HG02763 (cell line): ENCODE measurements around the gene UBE2G2.

Source experiments
- ATAC-seq: cut with Tn5 transposase; IDR thresholded peaks from one replicate; pipeline ENCODE4 v1.9.1; 2021; ENCODE audit warnings: mild to moderate bottlenecking, moderate library complexity; ENCODE audit not compliant: unreplicated experiment

Gene UBE2G2

GRCh38 chr21:44816761-44817505, 15.3 kb upstream of the UBE2G2 start:
- no peak for ATAC-seq

GRCh38 chr21:44815852-44816628, 14.4 kb upstream of the UBE2G2 start:
- ATAC-seq, result no peak

- ATAC-seq, result no peak
These were observed 13.6 kb upstream of the UBE2G2 start for GRCh38 chr21:44815225-44815624.

- ATAC-seq, result no peak
These were observed 12.9 kb upstream of the UBE2G2 start for GRCh38 chr21:44814498-44815023.

- ATAC-seq, result no peak
These were observed 12.1 kb upstream of the UBE2G2 start for GRCh38 chr21:44813727-44814126.

- ATAC-seq, result no peak
These were observed 11.5 kb upstream of the UBE2G2 start for GRCh38 chr21:44813149-44813548.

- no peak for ATAC-seq
These were observed 11.0 kb upstream of the UBE2G2 start for GRCh38 chr21:44812640-44813039.

GRCh38 chr21:44810779-44811178, 9.2 kb upstream of the UBE2G2 start:
- ATAC-seq, result no peak

GRCh38 chr21:44805859-44806258, 4.2 kb upstream of the UBE2G2 start:
- ATAC-seq, result no peak

- ATAC-seq, result no peak
These were observed 3.6 kb upstream of the UBE2G2 start for GRCh38 chr21:44805226-44805625.

- ATAC-seq, result no peak
These were observed 3.1 kb upstream of the UBE2G2 start for GRCh38 chr21:44804762-44805161.

- ATAC-seq, result no peak
These were observed 2.0 kb upstream of the UBE2G2 start for GRCh38 chr21:44803651-44804050.

- no peak for ATAC-seq
These were observed 955 bp upstream of the UBE2G2 start for GRCh38 chr21:44802396-44803153.

GRCh38 chr21:44800971-44801467, 601 bp downstream of the UBE2G2 start:
- no peak for ATAC-seq

GRCh38 chr21:44800103-44800502, 1.5 kb downstream of the UBE2G2 start:
- no peak for ATAC-seq

- ATAC-seq, result no peak
These were observed 2.0 kb downstream of the UBE2G2 start for GRCh38 chr21:44799646-44800045.

- ATAC-seq, result no peak
These were observed 3.8 kb downstream of the UBE2G2 start for GRCh38 chr21:44797775-44798174.

GRCh38 chr21:44795342-44795741, 6.3 kb downstream of the UBE2G2 start:
- ATAC-seq, result no peak

GRCh38 chr21:44793592-44794374, 7.8 kb downstream of the UBE2G2 start:
- ATAC-seq, result no peak
